GM20431 (cell line): ENCODE data around the gene UAP1L1.

Experiments used
- in situ Hi-C: fragments of 300-500 bp; cut with MseI, MboI; formaldehyde crosslinking; loops from one replicate; pipeline ENCODE4 v1.15.0; 2020; ENCODE audit warnings: low sequenced_read_pairs; ENCODE audit not compliant: unreplicated experiment

Gene UAP1L1

DNA sequence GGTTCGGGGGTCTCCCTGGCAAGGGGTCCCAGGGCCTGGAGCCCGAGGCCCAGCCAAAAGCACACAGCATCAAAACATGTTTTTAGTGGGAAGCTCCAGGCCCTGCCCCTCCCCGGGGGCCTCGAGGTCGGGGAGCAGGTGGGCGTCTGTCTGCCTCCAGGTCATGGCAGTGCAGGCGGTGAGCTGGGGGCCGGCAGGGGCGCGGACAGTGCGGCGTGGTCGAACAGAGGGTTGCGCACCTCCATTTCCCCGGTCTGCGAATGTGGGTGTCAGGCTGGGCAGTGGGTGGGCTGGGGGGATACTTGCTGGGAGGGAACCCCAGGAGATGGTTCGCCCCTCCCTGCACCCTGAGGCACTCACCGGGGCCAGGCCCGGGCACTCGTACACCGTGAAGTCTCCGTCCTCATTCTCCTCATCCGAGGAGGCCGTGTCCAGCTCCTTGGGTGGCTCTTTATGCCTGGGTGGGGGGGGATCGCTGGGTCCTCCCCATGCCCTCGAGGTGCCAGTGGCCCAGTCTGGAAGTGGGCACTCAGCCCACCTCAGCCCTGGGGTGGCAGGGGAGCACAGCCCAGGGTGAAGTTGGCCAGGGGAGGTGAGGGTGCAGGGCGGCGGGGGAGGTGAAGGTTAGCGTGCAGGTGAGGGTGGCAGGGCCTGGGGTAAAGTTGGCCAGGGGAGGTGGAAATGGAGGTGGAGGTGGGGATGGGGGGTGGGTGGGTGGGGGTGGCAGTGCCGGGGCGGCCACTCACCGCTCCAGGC is 37.5 kb upstream of the UAP1L1 start:
- in situ Hi-C loops: loop anchor here (10.0 kb wide), 1 partner anchor 255 kb away; no protein-coding TSS in a partner anchor

DNA sequence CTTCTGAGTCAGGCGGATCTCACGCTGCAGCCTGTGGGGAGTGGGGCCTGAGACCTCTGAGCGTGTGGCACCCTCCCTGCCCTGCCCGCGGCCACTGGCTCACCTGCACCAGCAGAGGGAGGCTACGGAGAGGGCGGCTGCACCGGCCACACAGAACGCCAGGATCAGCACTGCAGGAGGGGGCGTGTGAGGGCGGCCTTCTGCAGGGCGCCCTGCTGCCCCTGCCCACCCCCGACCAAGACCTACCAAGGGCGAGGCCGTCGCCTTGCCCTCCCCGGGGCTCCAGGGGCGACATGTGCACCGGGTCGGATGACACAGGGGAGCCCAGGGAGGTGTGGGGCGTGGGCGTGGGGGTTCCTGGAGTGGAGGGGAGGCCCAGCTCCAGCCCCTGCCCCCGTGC is 36.7 kb upstream of the UAP1L1 start:
- in situ Hi-C loops: no loop called here

DNA sequence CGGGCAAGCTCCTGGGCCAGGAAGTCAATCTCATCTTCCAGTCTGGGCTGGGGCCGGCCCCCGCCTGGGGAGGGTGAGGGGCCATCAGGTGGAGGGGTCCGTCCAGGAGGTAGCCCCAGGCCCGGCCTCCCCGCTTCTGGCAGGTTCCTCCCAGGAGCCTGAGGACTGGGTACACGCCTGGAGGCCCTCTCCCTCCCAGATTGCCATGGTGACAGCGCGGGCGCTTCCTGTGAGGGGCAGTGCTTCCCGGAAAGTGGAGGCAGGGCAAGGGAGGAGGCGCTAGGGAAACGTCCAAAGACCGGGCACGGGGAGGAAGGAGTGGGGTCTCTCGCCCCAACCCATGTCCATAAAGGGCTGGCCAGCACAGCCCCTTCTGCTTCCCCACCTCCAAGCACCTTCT is 36.2 kb upstream of the UAP1L1 start:
- in situ Hi-C loops: no loop called here

DNA sequence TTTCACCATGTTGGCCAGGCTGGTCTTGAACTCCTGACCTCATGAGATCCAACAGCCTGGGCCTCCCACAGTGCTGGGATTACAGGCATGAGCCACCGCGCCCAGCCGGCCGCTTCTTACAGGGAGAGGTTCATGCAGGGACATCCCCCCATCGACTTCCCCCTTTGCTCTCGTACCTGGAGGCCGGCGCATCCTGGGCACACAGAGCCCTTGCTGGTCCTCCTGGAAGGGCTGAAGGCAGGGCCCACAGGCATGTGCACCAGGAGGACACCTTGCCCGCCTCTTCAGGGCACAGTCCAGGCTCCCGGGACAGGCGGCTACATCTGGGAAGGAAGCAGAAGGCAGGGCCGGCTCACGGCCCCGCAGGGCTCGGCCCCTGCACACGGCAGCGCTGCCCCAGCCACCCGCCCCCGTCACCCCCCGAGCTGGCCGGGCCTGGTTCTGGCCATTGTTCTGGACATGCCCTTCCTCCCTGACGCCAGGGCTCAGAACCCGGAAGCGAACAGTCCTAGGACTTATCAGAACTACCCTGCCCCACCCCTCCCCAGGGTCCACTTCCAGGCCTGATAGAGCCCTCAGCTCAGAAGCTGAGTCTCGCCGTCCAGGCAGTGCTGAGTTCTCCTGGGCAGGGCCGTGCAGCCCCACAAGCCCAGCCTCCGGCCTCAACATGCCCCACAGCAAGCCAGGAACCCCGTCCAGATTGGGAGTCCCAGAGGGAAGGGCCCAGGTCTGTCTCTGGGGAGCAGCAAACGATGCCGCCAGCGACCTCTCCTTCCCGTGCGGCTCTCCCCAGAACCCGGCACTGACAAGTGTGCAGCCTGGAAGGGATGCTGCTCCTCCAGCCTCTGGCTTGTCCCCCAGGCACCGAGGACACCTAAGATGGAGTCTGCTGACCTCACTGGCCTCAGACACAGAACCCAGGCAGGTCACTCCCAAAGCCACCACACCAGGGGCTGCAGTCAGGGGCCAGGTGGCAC is 34.3 kb upstream of the UAP1L1 start:
- in situ Hi-C loops: no loop called here

DNA sequence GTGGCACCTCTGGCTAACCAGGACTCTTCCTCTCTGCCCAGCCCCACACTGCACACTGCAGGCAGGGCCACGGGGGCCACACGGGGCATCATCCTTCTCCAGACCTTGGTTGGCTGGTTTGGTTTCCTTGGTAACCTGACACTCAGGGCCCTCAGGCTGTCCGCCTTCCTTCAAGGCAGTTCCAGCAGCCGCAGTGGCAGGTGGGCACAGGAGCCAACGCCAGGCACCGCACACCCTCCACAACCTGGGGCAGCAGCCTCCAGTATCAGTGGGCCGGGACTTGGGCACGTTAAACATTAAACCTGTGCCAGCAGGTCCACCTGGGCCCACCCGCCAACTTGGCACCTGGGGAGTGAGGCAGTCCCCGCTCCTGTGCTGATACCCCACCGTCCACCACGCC is 33.3 kb upstream of the UAP1L1 start:
- in situ Hi-C loops: no loop called here

DNA sequence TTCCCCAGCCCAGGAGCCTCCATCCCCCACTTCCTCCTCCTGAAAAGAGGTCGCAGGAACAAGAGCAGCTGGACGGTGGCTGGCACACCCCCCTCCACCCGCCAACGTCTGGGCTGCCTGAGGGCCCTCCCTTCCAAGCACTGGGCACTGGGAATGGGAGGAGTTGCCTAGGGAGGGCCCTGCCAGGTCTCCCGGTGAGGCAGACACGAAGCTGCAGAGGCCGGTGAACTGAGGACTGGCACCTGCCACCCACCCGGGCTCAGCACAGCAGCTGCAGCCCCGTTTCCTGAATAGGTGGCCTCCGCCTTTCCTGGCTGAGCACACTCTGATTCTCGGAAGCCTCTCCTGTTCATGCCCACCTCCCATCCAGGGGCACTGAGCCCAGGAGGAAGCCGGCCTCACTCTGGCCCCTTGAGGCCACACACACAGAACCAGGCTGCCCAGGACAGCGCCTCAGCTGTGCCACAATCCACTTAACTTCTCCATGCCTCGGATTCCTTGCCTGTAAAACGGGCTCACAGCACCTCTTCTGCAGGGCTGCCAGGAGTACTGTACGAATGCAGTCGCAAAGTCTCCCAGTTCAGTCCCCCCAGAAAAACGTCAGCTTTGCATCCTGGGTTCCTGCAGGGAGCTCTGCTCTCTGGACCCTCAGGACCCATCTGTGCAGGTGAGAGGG is 32.7 kb upstream of the UAP1L1 start:
- in situ Hi-C loops: no loop called here

DNA sequence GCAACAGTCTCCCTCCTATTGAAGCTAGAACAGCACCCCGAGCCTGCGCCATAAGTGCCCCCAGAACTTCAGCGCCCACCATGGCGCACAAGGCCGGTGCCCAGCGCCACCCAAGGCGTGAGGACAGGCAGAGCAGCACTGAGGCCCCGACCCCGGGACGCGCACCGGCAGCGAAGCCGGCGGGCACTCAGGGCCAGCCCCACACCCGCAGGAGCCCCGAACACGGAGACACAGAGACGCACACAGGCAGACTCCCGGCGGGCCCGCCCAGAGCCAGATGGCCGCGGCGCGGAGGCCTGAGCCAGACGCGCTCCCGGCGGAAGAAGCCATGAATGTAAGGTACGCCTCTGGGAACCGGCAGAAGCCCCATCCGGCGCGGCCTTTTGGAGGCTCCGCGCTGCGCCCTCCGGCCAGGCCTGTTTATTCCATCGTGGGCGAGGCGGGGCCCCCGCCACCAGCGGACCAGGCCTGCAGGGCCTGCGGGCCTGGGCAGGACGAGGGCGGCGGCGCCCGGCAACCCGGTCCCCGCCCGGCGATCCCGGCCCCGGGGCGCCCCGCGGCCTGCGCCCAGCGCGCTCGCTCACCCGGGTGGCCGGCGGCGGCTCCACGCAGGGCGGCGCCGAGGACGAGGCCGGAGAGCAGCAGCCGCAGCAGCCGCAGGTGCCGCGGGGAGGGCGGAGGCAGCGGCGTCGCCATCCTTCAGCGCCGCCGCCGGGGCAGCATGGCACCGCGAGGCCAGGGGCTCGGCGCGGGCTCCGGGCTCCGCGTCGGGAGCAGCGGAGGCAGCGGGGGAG is 31.8 kb upstream of the UAP1L1 start:
- in situ Hi-C loops: no loop called here

DNA sequence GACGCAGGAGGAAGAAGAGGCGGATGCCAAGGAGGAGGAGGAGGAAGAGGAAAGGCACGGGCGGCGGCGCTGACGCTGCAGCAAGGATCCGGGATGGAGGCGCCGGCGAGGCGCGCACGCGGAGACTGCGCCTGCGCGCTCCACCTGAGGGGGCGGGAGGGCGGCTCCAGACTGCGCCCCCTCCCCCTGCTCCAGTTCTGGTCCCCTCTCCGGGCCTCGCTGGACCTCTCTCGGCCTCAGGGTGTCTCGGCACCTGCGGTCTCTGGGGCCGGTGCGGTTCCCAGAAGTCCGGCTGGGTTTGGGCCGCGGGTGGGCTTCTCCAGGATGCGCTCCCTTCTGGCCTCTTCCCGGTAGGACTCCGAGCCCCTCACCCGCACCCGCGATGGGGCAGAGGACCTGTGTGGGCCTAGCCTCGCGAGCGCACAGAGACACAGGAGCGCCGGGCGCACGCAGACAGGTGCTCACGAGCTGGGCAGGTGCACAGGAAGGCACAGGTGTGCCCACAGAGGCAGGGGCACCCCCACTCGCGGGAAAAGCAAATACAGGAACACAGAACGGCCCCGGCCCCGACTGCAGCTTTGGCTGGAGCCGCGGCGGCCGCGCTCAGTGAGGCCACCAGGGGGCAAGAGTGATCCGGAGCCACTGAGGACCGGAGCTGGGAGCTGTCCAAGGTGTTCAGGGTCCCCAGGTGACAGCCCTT is 31.1 kb upstream of the UAP1L1 start, which contains the start of gene NPDC1:
TSS of gene NPDC1 (minus strand) at position 90 of the 700 bp plus-strand sequence. CDS start 188 bp downstream, outside the sequence.
- in situ Hi-C loops: no loop called here

DNA sequence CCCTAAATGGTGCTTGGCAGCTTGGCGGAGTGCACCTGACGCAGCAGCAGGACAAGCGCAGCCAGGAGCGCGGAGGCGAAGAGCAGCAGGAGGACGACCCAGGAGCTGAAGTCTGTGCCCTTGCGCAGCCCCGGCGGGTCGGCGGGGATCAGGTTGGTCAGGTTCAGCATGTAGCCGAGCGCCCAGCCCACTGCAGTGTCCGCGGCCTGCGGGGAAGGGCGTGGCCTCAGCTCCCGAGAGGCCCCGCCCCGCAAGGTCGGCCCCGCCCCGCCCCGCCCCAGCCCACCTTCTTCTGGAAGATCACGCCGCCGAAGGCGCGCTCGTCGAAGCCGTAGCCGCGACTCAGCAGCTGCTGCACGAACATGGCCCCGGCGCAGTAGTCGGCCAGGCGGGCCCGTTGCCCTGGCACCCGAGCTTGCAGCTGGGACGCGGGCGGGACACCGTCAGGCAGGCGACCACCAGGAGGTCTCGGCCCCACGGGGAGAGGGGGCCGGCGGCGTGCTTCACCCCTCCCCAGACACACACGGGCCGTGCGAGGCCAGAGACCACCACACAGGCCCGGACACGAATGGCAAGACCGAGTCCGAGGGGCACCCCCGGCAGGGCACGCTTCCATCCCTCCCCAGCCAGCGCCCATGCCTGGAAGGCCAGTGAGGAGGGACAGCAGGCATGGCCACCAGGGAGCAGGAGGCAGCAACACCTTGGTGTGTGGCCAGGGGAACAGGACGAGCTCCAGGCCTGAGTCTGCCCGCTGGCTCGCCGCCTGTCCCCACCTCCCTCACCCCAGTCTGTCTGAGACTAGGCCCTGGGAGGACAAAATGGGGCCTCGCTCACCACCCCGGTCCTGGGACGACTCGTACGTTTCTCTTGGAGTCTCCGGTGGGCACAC is 28.4 kb upstream of the UAP1L1 start:
- in situ Hi-C loops: no loop called here

DNA sequence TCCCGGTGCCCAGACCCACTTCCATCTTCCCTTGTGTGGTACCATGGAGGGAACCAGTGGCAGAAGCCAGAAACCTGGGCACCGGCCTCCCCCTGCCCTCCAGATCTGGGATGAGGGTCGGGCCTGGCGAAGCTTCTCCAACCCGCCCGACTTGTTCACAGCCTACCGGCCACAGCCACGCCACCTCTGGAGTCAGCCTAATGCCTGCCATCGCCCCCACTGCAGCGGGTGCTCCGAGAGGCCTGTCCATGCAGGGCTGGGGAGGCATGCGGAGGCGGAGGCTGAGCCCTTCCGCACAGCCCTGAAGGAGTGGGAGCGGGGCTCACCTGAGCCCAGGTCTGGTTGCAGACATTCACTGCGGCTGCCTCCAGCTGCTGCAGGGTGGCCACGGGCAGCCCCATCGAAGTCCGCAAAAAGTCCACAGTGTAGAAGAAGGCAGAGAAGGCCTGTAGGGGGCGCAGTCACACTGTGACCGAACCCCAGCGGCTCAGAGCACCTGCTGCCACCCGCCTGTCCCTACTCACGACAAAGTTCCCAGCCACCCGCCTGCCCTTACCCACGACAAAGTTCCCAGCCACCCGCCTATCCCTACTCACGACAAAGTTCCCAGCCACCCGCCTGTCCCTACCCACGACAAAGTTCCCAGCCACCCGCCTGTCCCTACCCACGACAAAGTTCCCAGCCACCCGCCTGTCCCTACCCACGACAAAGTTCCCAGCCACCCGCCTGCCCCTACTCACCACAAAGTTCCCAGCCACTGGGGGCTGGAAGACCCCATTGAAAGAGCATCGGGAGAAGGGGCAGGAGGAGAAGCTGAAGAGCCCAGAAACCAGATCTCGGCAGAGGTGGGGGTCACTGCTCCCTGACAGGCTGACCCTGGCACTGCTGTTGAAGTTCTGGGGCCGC is 27.5 kb upstream of the UAP1L1 start:
- in situ Hi-C loops: no loop called here

DNA sequence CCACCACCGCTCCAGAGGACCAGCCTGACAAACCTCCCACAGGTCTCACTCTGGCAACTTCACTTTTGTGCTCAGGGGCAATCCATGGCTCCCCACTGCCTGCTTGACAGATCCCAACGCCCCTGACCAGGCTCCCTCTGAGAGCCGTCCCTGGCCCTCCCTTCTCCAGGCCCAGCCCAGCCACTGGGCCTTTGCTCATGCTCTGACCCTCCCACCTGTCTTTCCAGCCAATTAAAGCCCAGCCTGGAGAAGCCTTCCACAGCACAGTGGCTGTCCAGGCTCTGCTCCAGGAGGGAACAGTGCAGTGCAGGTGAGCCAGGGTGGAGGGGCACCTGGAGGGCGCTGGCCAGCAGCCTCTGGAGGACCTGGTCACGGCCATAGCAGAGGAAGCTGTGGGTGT is 26.7 kb upstream of the UAP1L1 start:
- in situ Hi-C loops: no loop called here

DNA sequence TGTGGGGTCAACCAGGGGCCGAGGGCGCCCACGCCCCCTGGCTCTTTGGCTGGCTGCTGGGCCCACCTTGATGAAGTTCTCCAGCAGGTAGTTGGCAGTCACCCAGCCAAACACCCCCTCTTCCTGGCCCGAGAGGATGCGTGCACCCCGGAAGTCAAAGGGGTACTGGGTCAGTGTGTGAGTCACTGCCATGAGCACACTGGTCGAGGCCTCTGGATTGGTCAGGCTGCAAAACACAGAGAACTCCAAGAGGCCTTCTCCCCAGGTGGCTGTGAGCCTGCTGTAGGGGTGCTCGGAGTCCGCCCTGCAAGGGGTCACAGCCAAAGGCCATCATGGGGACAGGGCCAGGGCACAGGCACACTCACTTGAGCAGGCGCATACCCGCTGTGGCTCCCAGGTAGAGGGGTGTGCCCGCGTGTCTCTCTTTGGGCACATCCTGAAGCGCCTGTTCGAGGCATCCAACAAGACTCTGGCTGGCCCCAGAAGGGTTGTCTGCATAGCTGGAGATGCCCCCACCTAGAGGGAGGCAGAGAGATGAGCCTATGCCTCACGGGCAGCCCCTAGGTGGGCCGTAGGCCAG is 26.1 kb upstream of the UAP1L1 start:
- in situ Hi-C loops: no loop called here

DNA sequence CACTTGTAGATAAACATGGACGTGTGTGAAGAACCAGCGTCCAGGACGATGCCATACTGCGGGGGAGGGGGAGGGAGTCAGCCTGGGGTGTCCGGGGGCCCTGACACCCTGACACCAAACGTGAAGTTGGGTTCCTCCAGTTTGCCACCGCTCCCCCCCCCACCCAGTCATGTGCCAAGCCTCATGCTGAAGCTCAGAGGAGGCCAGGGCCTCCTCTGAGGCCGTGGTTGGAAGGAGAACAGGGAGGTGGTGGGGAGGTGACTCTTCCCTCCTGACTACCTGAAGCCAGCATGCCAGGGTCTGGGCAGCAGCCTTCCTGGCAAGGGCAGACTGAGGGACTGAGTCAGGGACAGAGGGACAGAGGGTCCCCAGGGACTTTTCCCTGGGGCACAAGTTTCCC is 25.0 kb upstream of the UAP1L1 start:
- in situ Hi-C loops: no loop called here

DNA sequence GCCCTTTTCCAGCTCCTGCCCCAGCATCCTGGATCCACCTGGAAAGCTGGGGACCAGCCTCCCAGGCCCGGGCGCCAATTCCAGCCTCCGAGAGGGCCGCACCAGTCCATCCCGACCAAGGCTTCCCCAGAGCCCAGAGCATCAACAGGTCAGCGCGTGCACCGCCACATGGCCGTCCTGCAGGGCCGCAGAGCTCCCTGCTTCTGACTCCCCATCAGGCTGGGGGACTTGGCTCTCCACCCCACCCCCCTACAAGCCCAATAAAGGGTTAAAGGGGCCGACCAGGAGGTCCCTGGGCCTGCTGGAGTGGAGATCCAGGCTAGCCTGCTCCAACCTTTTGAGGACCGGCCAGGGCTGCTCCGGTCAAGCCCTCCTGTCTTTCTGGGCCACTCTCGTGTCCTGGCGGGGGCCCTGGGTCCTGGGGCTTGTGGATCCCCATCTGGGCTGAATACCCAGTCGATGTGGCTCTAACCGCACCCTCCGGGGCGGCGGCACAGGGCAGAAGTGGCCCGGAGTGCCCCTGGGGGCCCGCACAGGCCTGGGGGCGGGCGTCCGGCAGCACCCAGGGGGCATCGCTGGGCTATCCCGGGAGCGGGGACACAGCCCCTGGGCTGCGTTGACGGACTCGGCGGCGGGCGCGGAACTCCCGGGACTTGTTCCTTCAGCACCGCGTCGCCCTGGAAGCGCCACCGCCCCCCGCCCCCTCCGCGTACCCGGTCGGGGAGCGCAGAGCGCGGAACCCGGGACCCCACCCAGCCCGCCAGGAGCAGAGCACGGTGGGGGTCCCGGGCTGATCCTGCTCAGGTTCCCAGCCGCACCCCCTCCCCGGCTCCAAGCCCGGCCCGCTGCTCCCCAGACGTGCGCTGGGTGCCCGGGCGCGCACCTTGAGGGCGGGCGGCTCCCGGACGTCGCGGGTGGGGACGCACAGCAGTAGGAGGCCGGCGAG is 24.0 kb upstream of the UAP1L1 start:
- in situ Hi-C loops: no loop called here

DNA sequence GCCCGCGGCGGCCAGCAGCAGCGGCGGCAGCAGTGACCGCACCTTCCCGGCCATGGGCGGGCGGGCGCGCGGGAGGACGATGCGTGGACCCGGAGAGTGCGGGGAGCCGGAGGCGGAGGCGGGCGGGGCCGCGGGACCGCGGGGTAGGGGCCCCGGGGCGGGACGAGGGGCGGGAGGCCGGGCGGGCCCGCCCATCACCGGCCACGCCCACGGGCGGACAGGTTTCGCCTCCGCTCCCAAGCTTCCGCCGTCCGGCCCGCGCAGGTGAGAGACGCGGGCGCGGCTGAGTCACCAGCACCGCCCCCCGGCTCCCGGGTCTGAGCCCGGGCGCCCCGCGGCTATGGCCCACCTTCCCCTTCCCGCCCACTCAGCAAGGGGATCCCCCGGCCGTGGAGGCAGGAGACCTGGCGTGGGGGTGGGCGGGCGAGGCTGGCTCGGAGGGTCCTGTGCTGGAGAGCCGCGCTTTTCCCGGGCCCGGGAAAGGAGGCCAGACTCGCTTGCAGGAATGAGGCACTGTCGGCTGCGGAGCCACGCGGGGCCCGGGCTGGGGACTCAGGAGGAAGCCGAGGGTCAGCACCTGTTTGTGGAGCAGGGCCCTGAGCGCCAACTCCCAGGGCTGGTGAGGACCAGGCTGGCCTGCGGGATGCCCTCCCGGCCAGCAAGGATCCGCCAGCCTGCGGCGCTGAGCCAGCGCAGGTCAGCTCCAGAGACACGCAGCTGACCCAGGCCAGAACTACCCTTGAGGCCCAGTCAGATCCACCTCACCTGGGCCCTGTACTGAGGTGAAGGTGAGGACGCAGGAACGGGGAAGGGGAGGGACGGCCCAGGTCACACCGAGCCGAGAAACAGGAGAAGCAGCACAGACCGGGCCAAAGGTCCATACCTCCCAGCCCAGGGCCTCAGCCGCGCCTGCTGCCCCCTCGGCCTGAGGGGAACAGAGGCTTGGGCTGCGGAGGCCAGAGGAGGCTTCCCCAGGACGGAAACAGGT is 23.1 kb upstream of the UAP1L1 start, which contains the start of gene ENTPD2:
TSS of gene ENTPD2 (minus strand) at position 118 of the 988 bp plus-strand sequence. CDS start at position 54, 64 bp downstream.
- in situ Hi-C loops: no loop called here
